DMS53 (cell line): ENCODE measurements around the gene CFLAR.
A peak's percentile ranks its signal among the peaks of the same experiment; 100 is the strongest.

Source experiments
- DNase-seq: peaks from one replicate; lab custom pipeline; 2025; lab: John Stamatoyannopoulos, UW

Gene CFLAR

GRCh38 chr2:201216918-201217317 is 101.0 kb downstream of the CFLAR start:
- DNase-seq: no peak

- DNase-seq: peak; percentile 58
Measured at GRCh38 chr2:201218780-201219179, 102.8 kb downstream of the CFLAR start.

- no peak for DNase-seq
Measured at GRCh38 chr2:201219328-201220096, 103.5 kb downstream of the CFLAR start.

GRCh38 chr2:201220102-201220570 is 104.2 kb downstream of the CFLAR start:
- DNase-seq: no peak

- DNase-seq: peak; percentile 10
Measured at GRCh38 chr2:201223089-201224073, 107.4 kb downstream of the CFLAR start.
